ENCODE results near the gene DEDD2. TPM values are rescaled to one million over a fixed set of nuclear protein-coding genes. Genes with fewer than 3 reads are reported as not detected.

The DEDD2 gene
- polyA plus RNA-seq, 3 donors = 23.8 to 30.5 (median 29.2) TPM

DNA sequence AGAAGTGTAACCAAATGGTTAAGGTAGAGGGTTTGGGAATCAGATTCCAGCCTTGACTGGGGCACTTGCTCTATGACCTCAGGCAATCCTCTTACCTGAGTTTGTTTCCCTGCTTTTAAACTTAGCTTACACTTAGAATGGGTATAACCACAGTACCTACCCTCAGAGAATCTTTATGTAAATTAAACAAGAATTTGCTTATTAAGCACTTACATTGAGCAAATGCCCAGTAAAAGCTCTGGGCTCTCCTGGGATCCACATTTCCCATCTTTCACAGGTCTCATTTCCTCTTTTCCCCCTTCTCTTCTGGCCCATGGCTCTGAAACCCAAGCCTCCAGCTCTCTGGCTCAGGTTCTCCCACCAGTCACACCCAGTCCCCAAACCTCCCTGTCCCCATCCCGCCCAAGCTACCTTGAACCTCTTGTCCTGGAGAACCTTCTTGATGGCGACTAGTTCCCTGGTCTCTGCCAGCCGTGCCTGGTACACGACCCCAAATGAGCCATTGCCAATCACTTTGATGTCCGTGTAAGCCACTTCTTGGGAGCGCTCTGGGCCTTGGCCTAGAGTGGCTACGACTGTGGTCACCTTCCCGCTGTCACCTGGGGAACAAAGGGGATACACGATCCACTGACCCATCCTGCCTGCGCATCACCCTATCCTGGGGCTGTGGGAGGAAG is 22.2 kb upstream of the DEDD2 start:
- DNase-seq (ENCODE audit: extremely low read depth in 1 of 11, low read depth in 9 of 11, low spot score in 4 of 11) = no peak

DNA sequence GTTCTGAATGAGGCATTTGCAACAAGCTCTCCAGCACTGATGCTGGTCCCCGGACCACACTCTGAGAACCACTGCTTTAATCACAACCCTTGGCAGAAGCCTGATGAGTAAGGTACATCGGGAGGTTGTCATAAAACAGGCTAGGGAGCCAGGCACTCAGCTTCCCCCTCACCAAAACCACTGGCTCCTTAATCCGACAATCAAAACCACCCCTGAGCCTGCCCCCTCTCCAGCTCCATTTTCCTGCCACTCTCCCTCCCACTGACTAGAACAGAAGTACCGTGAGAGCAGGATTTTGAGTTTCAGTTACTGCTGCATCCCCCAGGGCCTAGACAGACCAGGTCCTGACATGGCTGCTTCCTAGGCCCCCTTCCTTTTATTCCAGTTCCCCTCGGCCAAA is 17.7 kb upstream of the DEDD2 start:
- DNase-seq (ENCODE audit: extremely low read depth in 1 of 11, low read depth in 9 of 11, low spot score in 4 of 11) = no peak

GRCh38 chr19:42234364-42234763 is 16.9 kb upstream of the DEDD2 start:
- DNase-seq (ENCODE audit: extremely low read depth in 1 of 11, low read depth in 9 of 11, low spot score in 4 of 11) = no peak

- no peak for DNase-seq (ENCODE audit: extremely low read depth in 1 of 11, low read depth in 9 of 11, low spot score in 4 of 11)
Observed at GRCh38 chr19:42233678-42234292, 16.3 kb upstream of the DEDD2 start.

DNA sequence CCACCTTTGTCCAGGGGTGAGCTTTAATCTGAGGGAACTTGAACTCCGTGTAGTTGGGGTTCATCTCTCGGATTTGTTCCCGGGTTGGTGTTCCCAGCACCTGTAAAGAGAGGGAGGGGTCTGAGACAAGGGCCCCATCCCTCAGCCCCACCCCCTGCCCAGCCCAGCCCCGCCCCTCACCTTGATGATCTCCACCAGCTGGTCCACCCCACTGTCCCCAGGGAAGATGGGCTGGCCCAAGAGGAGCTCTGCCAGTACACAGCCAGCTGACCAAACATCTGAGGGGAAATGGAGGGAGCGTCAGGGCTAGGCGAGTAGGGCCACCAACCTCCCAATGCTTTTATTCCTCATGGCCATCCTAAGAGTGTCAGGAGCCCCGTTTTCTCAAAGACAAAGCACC is 15.6 kb upstream of the DEDD2 start:
- no peak for DNase-seq (ENCODE audit: extremely low read depth in 1 of 11, low read depth in 9 of 11, low spot score in 4 of 11)

- no peak for DNase-seq (ENCODE audit: extremely low read depth in 1 of 11, low read depth in 9 of 11, low spot score in 4 of 11)
Observed at GRCh38 chr19:42232435-42232834, 15.0 kb upstream of the DEDD2 start.

DNA sequence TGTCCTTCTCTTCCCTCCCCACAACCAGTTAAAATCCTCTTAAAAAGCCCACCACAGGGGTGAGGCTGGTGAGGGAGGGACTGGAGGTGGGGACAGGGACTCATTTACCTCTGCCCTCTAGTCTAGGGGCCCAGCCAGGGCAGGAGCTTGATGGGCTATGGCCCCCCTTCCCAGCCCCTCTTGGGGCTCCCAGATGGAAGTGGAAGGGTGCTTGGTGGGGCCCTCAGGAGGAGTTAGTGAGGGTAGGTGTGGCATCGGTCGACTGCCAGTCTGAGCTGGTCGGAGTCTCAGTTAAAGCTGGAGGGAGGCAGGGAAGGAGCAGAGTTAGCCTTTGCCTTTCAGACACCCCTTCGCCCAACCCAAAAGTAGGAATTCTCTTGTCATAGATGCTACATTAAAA is 13.1 kb upstream of the DEDD2 start:
- no peak for DNase-seq (ENCODE audit: extremely low read depth in 1 of 11, low read depth in 9 of 11, low spot score in 4 of 11)

DNA sequence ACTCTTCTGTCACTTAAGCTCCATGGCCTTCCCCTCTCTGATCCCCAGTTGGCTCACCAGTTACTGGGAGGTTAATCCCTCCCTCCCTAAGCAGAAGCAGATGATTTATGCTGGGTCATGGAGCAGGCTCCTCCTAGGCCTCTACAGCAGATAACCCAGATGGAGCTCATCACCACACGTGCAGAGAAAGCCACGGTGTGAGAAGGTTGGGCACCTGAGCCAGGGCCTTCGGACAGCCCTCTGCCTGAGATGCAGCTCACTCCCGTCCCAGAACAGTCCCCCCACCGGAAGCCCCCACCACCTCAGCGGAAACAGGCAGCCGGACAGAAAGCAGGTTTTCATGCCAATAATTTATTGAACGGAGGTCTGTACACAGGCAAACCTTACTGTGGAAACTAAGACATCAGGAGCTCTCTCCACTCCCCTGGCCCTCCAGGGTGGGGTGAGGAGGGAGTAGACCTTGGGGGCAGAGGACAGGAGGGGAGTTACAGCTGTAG is 12.4 kb upstream of the DEDD2 start:
- DNase-seq (ENCODE audit: extremely low read depth in 1 of 11, low read depth in 9 of 11, low spot score in 4 of 11) = no peak

- DNase-seq (ENCODE audit: extremely low read depth in 1 of 11, low read depth in 9 of 11, low spot score in 4 of 11) = no peak
Observed at GRCh38 chr19:42229301-42229854, 11.9 kb upstream of the DEDD2 start.

DNA sequence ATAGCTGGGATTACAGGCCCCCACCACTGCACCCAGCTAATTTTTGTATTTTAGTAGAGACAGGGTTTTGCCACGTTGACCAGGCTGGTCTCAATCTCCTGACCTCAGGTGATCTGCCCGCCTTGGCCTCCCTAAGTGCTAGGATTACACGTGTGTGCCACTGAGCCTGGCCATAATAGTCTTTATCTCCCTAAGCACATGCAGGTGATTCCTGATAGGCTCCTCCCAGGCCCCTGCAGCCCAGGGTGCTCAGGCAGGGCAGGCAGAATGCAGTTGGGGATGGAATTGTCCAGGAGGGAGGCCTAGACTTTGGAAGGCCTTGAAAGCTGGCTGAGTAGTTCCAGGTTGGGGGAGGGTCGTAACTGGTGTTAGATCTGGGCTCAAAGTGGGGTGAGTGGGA is 11.2 kb upstream of the DEDD2 start:
- no peak for DNase-seq (ENCODE audit: extremely low read depth in 1 of 11, low read depth in 9 of 11, low spot score in 4 of 11)

DNA sequence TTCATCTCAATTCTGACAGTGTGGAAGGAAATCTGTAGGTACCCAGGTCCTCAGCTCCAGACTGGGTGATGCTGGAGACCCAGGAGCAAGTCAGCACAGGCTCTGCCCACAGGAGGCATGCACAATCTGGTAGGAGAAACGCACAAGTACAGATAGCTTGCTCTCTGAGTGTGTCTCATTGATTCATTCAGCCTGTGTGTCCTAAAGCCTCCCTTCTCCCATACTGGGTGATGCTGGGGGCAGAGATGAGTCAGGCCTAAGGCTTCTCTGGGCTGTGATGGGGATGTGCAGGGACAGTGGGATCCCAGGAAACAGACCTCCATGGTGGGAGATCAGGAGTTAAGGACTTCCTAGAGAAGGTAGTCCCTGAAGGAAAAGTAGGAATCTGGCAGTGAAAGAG is 9.4 kb upstream of the DEDD2 start:
- no peak for DNase-seq (ENCODE audit: extremely low read depth in 1 of 11, low read depth in 9 of 11, low spot score in 4 of 11)

- DNase-seq (ENCODE audit: extremely low read depth in 1 of 11, low read depth in 9 of 11, low spot score in 4 of 11) = no peak
Observed at GRCh38 chr19:42225718-42226292, 8.3 kb upstream of the DEDD2 start.

DNA sequence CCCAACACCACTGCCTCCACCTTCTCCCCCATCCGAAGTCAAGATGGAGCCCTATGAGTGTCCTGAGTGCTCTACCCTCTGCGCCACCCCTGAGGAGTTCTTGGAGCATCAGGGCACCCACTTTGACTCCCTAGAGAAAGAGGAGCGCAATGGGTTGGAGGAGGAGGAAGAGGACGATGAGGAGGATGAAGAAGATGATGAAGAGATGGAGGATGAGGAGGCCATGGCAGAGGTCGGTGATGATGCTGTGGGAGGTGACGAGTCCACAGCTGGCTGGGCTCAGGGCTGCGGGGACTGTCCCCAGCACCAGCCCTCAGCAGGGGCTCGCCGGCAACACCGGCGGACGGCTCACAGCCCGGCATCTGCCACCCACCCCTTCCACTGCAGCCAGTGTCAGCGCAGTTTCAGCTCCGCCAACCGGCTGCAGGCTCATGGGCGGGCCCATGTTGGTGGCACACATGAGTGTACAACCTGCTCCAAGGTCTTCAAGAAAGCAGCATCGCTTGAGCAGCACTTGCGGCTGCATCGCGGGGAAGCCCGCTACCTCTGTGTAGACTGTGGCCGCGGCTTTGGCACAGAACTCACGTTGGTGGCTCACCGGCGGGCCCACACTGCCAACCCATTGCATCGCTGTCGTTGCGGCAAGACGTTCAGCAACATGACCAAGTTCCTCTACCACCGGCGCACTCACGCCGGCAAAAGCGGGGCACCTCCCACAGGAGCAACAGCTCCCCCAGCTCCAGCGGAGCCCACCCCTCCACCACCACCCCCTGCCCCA is 7.7 kb upstream of the DEDD2 start:
- no peak for DNase-seq (ENCODE audit: extremely low read depth in 1 of 11, low read depth in 9 of 11, low spot score in 4 of 11)

DNA sequence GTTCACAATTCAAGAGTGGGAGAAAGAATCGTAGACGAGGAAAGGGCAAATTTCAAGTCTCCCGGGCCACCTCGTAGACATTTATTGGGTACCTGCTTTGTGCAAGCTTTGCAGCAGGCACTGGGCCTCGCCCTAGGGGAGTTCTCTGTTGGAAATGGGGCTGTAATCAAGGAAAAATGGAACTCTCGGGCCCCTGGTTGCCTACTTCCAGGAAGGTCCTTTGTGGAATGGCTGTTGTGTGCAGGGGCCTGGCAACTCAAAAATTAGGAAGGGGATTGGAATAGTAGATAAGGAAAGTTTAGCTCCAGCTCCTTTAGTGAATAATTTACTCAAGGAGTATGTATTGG is 3.2 kb upstream of the DEDD2 start:
- no peak for DNase-seq (ENCODE audit: extremely low read depth in 1 of 11, low read depth in 9 of 11, low spot score in 4 of 11)

- DNase-seq (ENCODE audit: extremely low read depth in 1 of 11, low read depth in 9 of 11, low spot score in 4 of 11) = peak; percentile 93 to 98 (median 97)
Observed at GRCh38 chr19:42219812-42220750, 2.6 kb upstream of the DEDD2 start, which contains the start of gene ZNF526. TSS of gene ZNF526 (plus strand) at chr19:42220312. CDS start at chr19:42224404, 4,092 bp downstream.

DNA sequence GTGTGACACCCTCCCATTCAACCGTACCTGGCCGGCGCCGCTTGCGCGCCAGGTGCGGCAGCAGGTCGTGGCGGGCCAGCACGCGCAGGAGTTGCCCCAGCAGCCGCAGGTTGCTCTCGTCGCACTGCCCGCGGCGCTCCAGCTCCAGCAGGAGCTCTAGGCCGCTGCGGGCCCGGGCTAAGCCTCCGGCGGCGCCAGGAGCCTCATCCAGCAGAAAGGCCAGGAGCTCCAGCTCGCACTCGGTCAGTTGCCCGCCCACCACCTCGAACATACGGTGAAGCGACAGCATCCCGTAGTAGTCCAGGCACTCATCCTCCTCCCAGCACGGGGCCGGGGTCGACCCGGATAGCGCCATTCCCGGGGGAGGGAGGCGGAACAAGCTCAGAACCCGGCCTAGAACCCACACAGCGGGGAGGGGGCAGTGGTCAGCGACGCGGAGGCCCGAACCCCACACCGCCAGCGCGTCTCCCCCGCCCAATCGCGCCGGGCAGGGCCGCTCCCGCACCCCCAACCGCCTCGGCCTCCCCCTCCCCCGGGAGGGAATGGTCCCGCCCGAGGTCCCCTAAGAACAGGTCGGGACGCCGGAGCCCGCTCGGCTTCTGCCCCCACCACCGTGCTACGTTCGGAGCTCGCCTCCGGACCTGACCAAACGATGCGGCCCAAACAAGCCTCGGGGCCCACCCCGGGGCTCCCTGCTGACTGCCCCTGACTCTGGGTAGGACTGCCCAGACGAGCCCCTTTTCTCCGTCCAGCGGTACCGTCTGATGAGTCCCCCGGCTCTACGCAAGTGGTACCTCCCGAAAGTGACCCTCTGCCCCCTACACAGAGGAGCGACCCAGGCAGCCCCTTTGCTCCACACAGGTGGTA is 591 bp downstream of the DEDD2 start:
- DNase-seq (ENCODE audit: extremely low read depth in 1 of 11, low read depth in 9 of 11, low spot score in 4 of 11) = peak in 7 of 11 donors; percentile 24 to 48 (median 38)

DNA sequence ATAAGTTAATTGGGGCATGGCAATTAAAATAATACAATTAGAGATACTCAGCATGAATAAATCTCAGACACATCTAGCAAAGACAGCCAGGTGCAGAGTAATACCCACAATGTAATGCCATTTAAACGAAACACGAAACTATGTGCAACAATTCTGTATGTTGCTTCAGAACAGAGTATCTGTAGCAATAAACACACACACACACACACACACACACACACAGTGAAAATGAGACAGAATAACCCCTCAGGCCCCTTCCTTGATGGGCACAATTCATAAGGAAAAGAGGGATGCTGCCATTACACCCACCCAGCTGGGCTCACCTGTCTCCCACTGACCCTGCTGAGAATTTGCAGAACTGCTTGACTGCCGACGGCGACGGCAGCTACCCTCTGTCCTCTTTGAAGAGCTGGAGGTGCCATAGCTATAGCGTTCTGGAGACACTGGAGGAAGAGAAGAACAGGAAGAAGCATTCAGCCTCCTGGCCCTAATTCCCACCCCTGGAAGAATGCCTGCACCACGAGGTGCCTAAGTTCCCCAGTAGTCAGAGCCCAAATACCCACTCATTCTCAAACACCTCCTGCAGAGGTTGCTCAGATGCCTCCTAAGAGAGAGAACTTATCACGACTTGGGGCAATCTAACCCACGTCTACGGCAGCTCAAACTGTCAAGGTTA is 2.5 kb downstream of the DEDD2 start:
- no peak for DNase-seq (ENCODE audit: extremely low read depth in 1 of 11, low read depth in 9 of 11, low spot score in 4 of 11)

Data from renal cortex interstitium (tissue), 11 donors.